Stimulated activated CD4-positive, alpha-beta T cell treated with anti-CD3 and anti-CD28 coated beads, Interleukin-1b, Interleukin-23, amount 100 ng/mL, for 4 hours (primary cell): ENCODE results near the gene ANKRD26.

Experiments used
- DNase-seq, 2 donors: peaks; one replicate each; pipeline ENCODE4 v3.0.0-alpha.2; 2020; ENCODE audit warnings: low read depth in 2 of 2

The ANKRD26 gene

GRCh38 chr10:27020243-27020642 lies 80.1 kb downstream of the ANKRD26 start:
- DNase-seq = no peak

GRCh38 chr10:27019827-27020226 lies 80.5 kb downstream of the ANKRD26 start:
- DNase-seq = no peak

- DNase-seq = no peak
Measured at GRCh38 chr10:26997610-26998009, 102.7 kb downstream of the ANKRD26 start.

GRCh38 chr10:26994743-26995142 lies 105.6 kb downstream of the ANKRD26 start:
- DNase-seq = no peak

GRCh38 chr10:26987851-26988250 lies 112.4 kb downstream of the ANKRD26 start:
- no peak for DNase-seq

- no peak for DNase-seq
Measured at GRCh38 chr10:26983156-26983555, 117.1 kb downstream of the ANKRD26 start.

- no peak for DNase-seq
Measured at GRCh38 chr10:26982058-26982457, 118.2 kb downstream of the ANKRD26 start.

GRCh38 chr10:26981232-26981824 lies 119.0 kb downstream of the ANKRD26 start:
- no peak for DNase-seq

GRCh38 chr10:26978519-26978918 lies 121.8 kb downstream of the ANKRD26 start:
- no peak for DNase-seq

- DNase-seq = no peak
Measured at GRCh38 chr10:26977635-26978034, 122.7 kb downstream of the ANKRD26 start.

GRCh38 chr10:26970667-26971066 lies 129.6 kb downstream of the ANKRD26 start:
- no peak for DNase-seq

GRCh38 chr10:26969145-26969926 lies 131.0 kb downstream of the ANKRD26 start:
- no peak for DNase-seq

GRCh38 chr10:26962835-26963234 lies 137.5 kb downstream of the ANKRD26 start:
- DNase-seq = no peak

GRCh38 chr10:26960308-26960707 lies 140.0 kb downstream of the ANKRD26 start:
- DNase-seq = no peak

- no peak for DNase-seq
Measured at GRCh38 chr10:26959841-26960240, 140.5 kb downstream of the ANKRD26 start.
